DND-41 (cell line): Measurements from ENCODE around the gene ACOT4.
"Not testable (repeated sequence)": the region's sequence is repeated elsewhere in the genome, so short reads cannot be mapped to it uniquely, and the experiment has no call there.

ENCODE experiments used
- ATAC-seq: fragments of 200-7000 bp; cut with Tn5 transposase; 3 replicates; pipeline ENCODE4 v1.9.1; 2021; ENCODE audit warnings: low read depth; ENCODE audit not compliant: insufficient read depth
- DNase-seq: peaks from one replicate; pipeline ENCODE4 v3.0.0-alpha.2; 2020
- H2AFZ ChIP-seq: 2 replicates; pipeline ENCODE4 v1.6.0; 2012; ENCODE audit warnings: low read depth, low read length
- H3K27ac ChIP-seq: 2 replicates; pipeline ENCODE4 v1.5.1; 2012; ENCODE audit warnings: low read length, inconsistent platforms
- H3K27me3 ChIP-seq: fragments of 200-600 bp; sonication (generic); 2 replicates; pipeline ENCODE4 v1.6.0; 2012; ENCODE audit warnings: low read length, mild to moderate bottlenecking, inconsistent platforms; ENCODE audit not compliant: insufficient read depth, poor library complexity
- H3K36me3 ChIP-seq: 2 replicates; pipeline ENCODE4 v1.5.1; 2012; ENCODE audit warnings: low read length, inconsistent platforms; ENCODE audit not compliant: insufficient read depth
- H3K4me1 ChIP-seq: 2 replicates; pipeline ENCODE4 v1.5.1; 2012; ENCODE audit warnings: mild to moderate bottlenecking, low read length; ENCODE audit not compliant: insufficient read depth
- H3K4me2 ChIP-seq: 2 replicates; pipeline ENCODE4 v1.6.0; 2012; ENCODE audit warnings: mild to moderate bottlenecking, moderate library complexity, low read length, inconsistent platforms; ENCODE audit not compliant: insufficient read depth
- H3K4me3 ChIP-seq, 2 experiments: fragments of 200-600 bp in 1 of 2; shearing (Covaris generic) in 1 of 2; 2 replicates each; pipeline ENCODE4 v1.5.1; 2012 to 2016; ENCODE audit warnings: inconsistent platforms in 2 of 2, low read length in 2 of 2, mild to moderate bottlenecking in 2 of 2, low read depth in 1 of 2, moderate library complexity in 1 of 2
- H3K79me2 ChIP-seq: 2 replicates; pipeline ENCODE4 v1.6.0; 2012; ENCODE audit warnings: low read length, inconsistent platforms; ENCODE audit not compliant: insufficient read depth
- H3K9ac ChIP-seq: 2 replicates; pipeline ENCODE4 v1.6.0; 2012; ENCODE audit warnings: low read depth, mild to moderate bottlenecking, inconsistent platforms, low read length, moderate library complexity
- H3K9me3 ChIP-seq: 2 replicates; pipeline ENCODE4 v1.5.1; 2012; ENCODE audit warnings: low read length, moderate library complexity, mild to moderate bottlenecking, inconsistent platforms; ENCODE audit not compliant: insufficient read depth, severe bottlenecking
- H4K20me1 ChIP-seq: 2 replicates; pipeline ENCODE4 v1.6.0; 2012; ENCODE audit warnings: low read length; ENCODE audit not compliant: insufficient read depth
- EZH2 ChIP-seq: IDR thresholded peaks from 3 replicates; pipeline ENCODE4 v1.6.1; 2012; ENCODE audit warnings: borderline replicate concordance, low read depth, mild to moderate bottlenecking, moderate library complexity, low read length, inconsistent platforms; ENCODE audit not compliant: severe bottlenecking
- TF ChIP-seq, protein P1 (sequence below): IDR thresholded peaks from 2 replicates; pipeline ENCODE4 v1.5.1; 2012; ENCODE audit warnings: borderline replicate concordance, low read length, moderate library complexity, mild to moderate bottlenecking; ENCODE audit not compliant: poor library complexity, severe bottlenecking; ENCODE audit errors: extremely low read depth

Gene ACOT4, protein sequence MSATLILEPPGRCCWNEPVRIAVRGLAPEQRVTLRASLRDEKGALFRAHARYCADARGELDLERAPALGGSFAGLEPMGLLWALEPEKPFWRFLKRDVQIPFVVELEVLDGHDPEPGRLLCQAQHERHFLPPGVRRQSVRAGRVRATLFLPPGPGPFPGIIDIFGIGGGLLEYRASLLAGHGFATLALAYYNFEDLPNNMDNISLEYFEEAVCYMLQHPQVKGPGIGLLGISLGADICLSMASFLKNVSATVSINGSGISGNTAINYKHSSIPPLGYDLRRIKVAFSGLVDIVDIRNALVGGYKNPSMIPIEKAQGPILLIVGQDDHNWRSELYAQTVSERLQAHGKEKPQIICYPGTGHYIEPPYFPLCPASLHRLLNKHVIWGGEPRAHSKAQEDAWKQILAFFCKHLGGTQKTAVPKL

DNA sequence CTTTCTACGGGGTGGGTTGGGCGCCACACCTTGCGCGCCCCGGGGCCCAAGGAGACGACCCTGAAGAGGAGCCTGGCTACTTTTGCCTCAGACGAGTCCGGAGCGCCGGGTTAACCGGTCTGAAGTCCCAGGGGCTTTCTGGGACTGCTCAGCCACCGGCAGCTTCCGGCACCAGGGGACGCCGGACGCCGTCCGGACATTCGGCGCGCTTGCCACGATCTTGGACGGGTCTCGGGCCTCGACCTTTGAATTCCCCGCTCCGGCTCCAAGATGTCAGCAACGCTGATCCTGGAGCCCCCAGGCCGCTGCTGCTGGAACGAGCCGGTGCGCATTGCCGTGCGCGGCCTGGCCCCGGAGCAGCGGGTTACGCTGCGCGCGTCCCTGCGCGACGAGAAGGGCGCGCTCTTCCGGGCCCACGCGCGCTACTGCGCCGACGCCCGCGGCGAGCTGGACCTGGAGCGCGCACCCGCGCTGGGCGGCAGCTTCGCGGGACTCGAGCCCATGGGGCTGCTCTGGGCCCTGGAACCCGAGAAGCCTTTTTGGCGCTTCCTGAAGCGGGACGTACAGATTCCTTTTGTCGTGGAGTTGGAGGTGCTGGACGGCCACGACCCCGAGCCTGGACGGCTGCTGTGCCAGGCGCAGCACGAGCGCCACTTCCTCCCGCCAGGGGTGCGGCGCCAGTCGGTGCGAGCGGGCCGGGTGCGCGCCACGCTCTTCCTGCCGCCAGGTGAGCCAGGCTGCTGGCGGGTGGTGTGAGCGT lies at the start of gene ACOT4:
Gene ACOT4 (plus strand): TSS at position 184 of the 760 bp plus-strand sequence. CDS start 87 bp downstream, at position 271.
- no peak within 1 kb of the TSS for H3K4me3 ChIP-seq
- H3K27me3 ChIP-seq: no peaks in the 10 kb centered on the region
- no peak for ATAC-seq
- no peak within 1 kb of the TSS for H3K27ac ChIP-seq
- no peak within 1 kb of the TSS for H3K4me2 ChIP-seq
- no peaks in the 10 kb centered on the region for H4K20me1 ChIP-seq
- H3K4me1 ChIP-seq: no peaks in the 10 kb centered on the region
- H3K9ac ChIP-seq: no peak within 1 kb of the TSS
- H3K36me3 ChIP-seq: no peaks in the 10 kb centered on the region
- no peak within 1 kb of the TSS for H2AFZ ChIP-seq
- no peaks in the 10 kb centered on the region for H3K9me3 ChIP-seq
- TF ChIP-seq EZH2: no peak
- TF ChIP-seq, protein P1, sequence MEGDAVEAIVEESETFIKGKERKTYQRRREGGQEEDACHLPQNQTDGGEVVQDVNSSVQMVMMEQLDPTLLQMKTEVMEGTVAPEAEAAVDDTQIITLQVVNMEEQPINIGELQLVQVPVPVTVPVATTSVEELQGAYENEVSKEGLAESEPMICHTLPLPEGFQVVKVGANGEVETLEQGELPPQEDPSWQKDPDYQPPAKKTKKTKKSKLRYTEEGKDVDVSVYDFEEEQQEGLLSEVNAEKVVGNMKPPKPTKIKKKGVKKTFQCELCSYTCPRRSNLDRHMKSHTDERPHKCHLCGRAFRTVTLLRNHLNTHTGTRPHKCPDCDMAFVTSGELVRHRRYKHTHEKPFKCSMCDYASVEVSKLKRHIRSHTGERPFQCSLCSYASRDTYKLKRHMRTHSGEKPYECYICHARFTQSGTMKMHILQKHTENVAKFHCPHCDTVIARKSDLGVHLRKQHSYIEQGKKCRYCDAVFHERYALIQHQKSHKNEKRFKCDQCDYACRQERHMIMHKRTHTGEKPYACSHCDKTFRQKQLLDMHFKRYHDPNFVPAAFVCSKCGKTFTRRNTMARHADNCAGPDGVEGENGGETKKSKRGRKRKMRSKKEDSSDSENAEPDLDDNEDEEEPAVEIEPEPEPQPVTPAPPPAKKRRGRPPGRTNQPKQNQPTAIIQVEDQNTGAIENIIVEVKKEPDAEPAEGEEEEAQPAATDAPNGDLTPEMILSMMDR: no peak
- no peaks in the 10 kb centered on the region for H3K79me2 ChIP-seq
- DNase-seq: no peak

DNA sequence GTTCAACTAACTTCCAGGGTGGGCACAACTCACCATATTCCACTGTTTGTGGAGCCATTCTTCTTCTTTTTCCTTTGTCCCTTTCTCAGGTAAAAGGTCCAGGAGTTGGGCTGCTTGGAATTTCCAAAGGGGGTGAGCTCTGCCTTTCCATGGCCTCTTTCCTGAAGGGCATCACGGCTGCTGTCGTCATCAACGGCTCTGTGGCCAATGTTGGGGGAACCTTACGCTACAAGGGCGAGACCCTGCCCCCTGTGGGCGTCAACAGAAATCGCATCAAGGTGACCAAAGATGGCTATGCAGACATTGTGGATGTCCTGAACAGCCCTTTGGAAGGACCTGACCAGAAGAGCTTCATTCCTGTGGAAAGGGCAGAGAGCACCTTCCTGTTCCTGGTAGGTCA lies 48.7 kb upstream of the ACOT4 start:
- not testable (repeated sequence) for H3K27me3 ChIP-seq, H3K36me3 ChIP-seq, H3K4me2 ChIP-seq, H3K27ac ChIP-seq, H3K4me1 ChIP-seq, ATAC-seq, H3K9ac ChIP-seq, H4K20me1 ChIP-seq, H2AFZ ChIP-seq, H3K9me3 ChIP-seq, H3K79me2 ChIP-seq, DNase-seq, H3K4me3 ChIP-seq

DNA sequence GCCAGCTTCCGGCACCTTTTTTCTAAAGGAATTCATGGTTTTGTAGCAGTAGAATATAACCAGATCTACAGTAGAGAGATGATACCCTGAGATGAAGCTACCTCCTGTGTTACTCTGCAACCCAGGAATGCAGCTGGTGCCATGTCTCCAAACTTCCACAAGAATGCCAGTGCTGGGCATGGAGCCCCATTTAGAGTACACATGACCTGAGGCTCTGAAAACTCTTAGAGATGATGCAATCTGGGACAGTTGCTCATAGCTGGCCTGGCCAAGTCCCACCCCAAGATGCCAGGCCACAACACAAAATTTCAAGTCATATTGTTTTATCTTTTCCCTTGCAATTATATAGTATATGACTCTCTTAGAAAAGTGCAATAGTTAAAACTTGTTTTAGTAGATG lies 46.3 kb upstream of the ACOT4 start:
- not testable (repeated sequence) for H4K20me1 ChIP-seq, H3K27ac ChIP-seq, H2AFZ ChIP-seq, H3K36me3 ChIP-seq, DNase-seq, H3K79me2 ChIP-seq, H3K4me3 ChIP-seq, H3K4me2 ChIP-seq, H3K4me1 ChIP-seq, H3K9ac ChIP-seq, H3K27me3 ChIP-seq, H3K9me3 ChIP-seq, ATAC-seq

DNA sequence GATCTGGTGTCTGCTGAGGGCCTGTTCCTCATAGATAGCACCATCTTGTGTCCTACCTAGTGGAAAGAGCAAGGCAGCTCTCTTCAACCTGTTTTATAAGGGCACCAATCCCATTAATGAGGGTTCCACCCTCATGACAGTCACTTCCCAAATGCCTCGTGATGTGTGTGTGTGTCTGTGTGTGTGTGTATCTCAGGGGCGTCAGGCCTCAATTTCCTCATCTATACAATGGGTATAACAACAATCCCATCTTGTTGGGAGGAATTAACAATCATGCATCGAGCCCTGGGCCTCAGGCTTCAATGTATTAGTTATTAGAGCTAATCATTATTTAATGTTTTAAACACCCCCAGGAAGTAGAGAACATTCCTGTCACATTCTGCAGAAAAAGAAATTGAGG lies 42.6 kb upstream of the ACOT4 start:
- not testable (repeated sequence) for ATAC-seq, H3K4me2 ChIP-seq, H3K27me3 ChIP-seq, H3K4me1 ChIP-seq, H4K20me1 ChIP-seq, H2AFZ ChIP-seq, H3K27ac ChIP-seq, H3K9ac ChIP-seq, H3K9me3 ChIP-seq, H3K4me3 ChIP-seq, DNase-seq, H3K36me3 ChIP-seq, H3K79me2 ChIP-seq

DNA sequence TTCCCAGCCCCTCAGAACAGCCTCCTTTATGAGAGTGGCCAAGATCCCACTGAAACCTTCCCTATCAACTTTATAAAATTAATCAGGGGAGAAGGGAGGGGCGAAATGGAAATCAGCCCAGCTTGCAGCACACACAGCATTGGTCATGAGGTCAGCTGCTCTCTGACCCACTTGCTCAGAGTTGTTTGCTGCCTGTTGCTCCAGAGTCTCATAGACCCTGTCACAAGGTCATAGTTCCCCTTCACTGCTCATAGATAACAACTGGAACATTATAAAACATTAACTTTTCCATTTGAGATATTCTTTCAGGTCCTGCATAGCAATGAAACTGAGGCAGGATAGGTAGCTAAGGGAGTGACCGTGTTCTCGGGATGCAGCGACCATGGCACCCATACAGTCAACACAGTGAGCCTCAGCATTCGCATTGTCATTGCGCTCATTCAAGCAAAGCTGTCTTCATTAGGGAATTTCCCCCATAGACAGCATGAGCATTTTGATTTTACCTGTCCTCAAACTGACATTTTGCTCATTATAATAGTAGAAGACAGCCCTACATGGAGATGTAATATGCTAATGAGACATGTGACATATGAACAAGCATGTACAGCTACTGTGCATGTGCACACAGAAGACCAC lies 41.7 kb upstream of the ACOT4 start:
- not testable (repeated sequence) for ATAC-seq, H3K27me3 ChIP-seq, H3K9ac ChIP-seq, DNase-seq, H3K4me1 ChIP-seq, H3K9me3 ChIP-seq, H3K79me2 ChIP-seq, H3K36me3 ChIP-seq, H2AFZ ChIP-seq, H4K20me1 ChIP-seq, H3K27ac ChIP-seq, H3K4me3 ChIP-seq, H3K4me2 ChIP-seq
